Neural cell (in vitro differentiated cells): ENCODE data around the gene RYR1. TPM values are rescaled to one million over a fixed set of nuclear protein-coding genes. Genes with fewer than 3 reads are reported as not detected.

Experiments used
- H2AFZ ChIP-seq: fragments of 200-600, 300-800 bp; sonication (generic), shearing (Covaris generic); 2 replicates; pipeline ENCODE4 v1.6.0; 2014; ENCODE audit warnings: low read depth, mild to moderate bottlenecking, antibody characterized with exemption, low read length, moderate library complexity
- H3F3A ChIP-seq: fragments of 200-600 bp; shearing (Covaris generic); 2 replicates; pipeline ENCODE4 v1.6.1; 2016; ENCODE audit warnings: mild to moderate bottlenecking, moderate library complexity, mixed read lengths, antibody characterized with exemption, low read length; ENCODE audit not compliant: insufficient read depth, poor library complexity, severe bottlenecking
- H3K27ac ChIP-seq: fragments of 200-600, 300-800 bp; sonication (generic), shearing (Covaris generic); 2 replicates; pipeline ENCODE4 v1.5.1; 2014; ENCODE audit warnings: mild to moderate bottlenecking, low read length, moderate library complexity
- H3K27me3 ChIP-seq: fragments of 300-800, 200-600 bp; sonication (generic), shearing (Covaris generic); 2 replicates; pipeline ENCODE4 v1.6.0; 2014; ENCODE audit warnings: mild to moderate bottlenecking, low read depth, low read length, moderate library complexity; ENCODE audit not compliant: insufficient read depth
- H3K36me3 ChIP-seq: fragments of 300-800, 200-600 bp; sonication (generic), shearing (Covaris generic); 2 replicates; pipeline ENCODE4 v1.5.1; 2014; ENCODE audit warnings: mild to moderate bottlenecking, antibody characterized with exemption, low read length, moderate library complexity; ENCODE audit not compliant: insufficient read depth
- H3K4me2 ChIP-seq: fragments of 300-800, 200-600 bp; sonication (generic), shearing (Covaris generic); 2 replicates; pipeline ENCODE4 v1.6.0; 2014; ENCODE audit warnings: mild to moderate bottlenecking, low read length
- H3K4me3 ChIP-seq: fragments of 300-800, 200-600 bp; sonication (generic), shearing (Covaris generic); 2 replicates; pipeline ENCODE4 v1.5.1; 2014; ENCODE audit warnings: mild to moderate bottlenecking, low read length, moderate library complexity
- H3K79me2 ChIP-seq: fragments of 200-600 bp; shearing (Covaris generic); replicated peaks from 2 replicates; pipeline ENCODE4 v1.6.0; 2014; ENCODE audit warnings: mild to moderate bottlenecking, low read length, moderate library complexity; ENCODE audit not compliant: insufficient read depth
- H3K9ac ChIP-seq: fragments of 300-800, 200-600 bp; sonication (generic), shearing (Covaris generic); 2 replicates; pipeline ENCODE4 v1.6.1; 2016; ENCODE audit warnings: mild to moderate bottlenecking, low read length, mixed read lengths
- H3K9me2 ChIP-seq: fragments of 200-600 bp; shearing (Covaris generic); 2 replicates; pipeline ENCODE4 v1.6.1; 2016; ENCODE audit warnings: mild to moderate bottlenecking, low read length, mixed read lengths; ENCODE audit not compliant: insufficient read depth
- H3K9me3 ChIP-seq: fragments of 200-600, 300-800 bp; sonication (generic), shearing (Covaris generic); 2 replicates; pipeline ENCODE4 v1.6.1; 2016; ENCODE audit warnings: mild to moderate bottlenecking, mixed run types, low read length, moderate library complexity, mixed read lengths
- H4K20me1 ChIP-seq: fragments of 200-600 bp; shearing (Covaris generic); 2 replicates; pipeline ENCODE4 v1.6.1; 2016; ENCODE audit warnings: mild to moderate bottlenecking, mixed run types; ENCODE audit not compliant: insufficient read depth
- EP300 ChIP-seq: fragments of 450-650 bp; conservative IDR thresholded peaks from 2 replicates; pipeline ENCODE4 v1.6.1; 2014; ENCODE audit warnings: antibody characterized with exemption, mild to moderate bottlenecking, moderate library complexity; ENCODE audit not compliant: poor library complexity, severe bottlenecking
- EZH2 ChIP-seq: fragments of 200-600, 300-800 bp; shearing (Covaris generic), sonication (generic); IDR thresholded peaks from 2 replicates; pipeline ENCODE4 v1.6.1; 2014; ENCODE audit warnings: antibody characterized with exemption, low read length, borderline replicate concordance, mild to moderate bottlenecking; ENCODE audit not compliant: insufficient read depth, poor library complexity, severe bottlenecking
- MXI1 ChIP-seq: fragments of 450-650 bp; conservative IDR thresholded peaks from 2 replicates; pipeline ENCODE4 v1.6.1; 2014; ENCODE audit warnings: antibody characterized with exemption, mild to moderate bottlenecking; ENCODE audit not compliant: poor library complexity, severe bottlenecking
- POLR2AphosphoS5 ChIP-seq: IDR thresholded peaks from 2 replicates; pipeline ENCODE4 v1.6.1; 2012
- RAD21 ChIP-seq: fragments of 450-650 bp; conservative IDR thresholded peaks from 2 replicates; pipeline ENCODE4 v1.6.1; 2014; ENCODE audit warnings: antibody characterized with exemption, mild to moderate bottlenecking, moderate library complexity
- SMC3 ChIP-seq: fragments of 450-650 bp; conservative IDR thresholded peaks from 2 replicates; pipeline ENCODE4 v1.6.1; 2014; ENCODE audit warnings: antibody characterized with exemption, mild to moderate bottlenecking, moderate library complexity; ENCODE audit not compliant: poor library complexity
- TAF1 ChIP-seq: IDR thresholded peaks from 2 replicates; pipeline ENCODE4 v1.6.1; 2012; ENCODE audit warnings: low read depth
- polyA plus RNA-seq: library from polyadenylated mRNA; depleted of rRNA; stranded (reverse); fragments of >200 nt; gene quantifications from 2 replicates; pipeline ENCODE4 v1.2.3, GENCODE V29; 2014
- TF ChIP-seq, protein P1 (sequence below): IDR thresholded peaks from 2 replicates; pipeline ENCODE4 v1.6.1; 2012; ENCODE audit warnings: borderline replicate concordance
- TF ChIP-seq, protein P2 (sequence below): fragments of 450-650 bp; IDR thresholded peaks from 2 replicates; pipeline ENCODE4 v1.5.1; 2014; ENCODE audit warnings: antibody characterized with exemption, mild to moderate bottlenecking, moderate library complexity; ENCODE audit not compliant: poor library complexity, severe bottlenecking

The RYR1 gene
- polyA plus RNA-seq, 1 donor from 2014 or later: 0.69 TPM

DNA sequence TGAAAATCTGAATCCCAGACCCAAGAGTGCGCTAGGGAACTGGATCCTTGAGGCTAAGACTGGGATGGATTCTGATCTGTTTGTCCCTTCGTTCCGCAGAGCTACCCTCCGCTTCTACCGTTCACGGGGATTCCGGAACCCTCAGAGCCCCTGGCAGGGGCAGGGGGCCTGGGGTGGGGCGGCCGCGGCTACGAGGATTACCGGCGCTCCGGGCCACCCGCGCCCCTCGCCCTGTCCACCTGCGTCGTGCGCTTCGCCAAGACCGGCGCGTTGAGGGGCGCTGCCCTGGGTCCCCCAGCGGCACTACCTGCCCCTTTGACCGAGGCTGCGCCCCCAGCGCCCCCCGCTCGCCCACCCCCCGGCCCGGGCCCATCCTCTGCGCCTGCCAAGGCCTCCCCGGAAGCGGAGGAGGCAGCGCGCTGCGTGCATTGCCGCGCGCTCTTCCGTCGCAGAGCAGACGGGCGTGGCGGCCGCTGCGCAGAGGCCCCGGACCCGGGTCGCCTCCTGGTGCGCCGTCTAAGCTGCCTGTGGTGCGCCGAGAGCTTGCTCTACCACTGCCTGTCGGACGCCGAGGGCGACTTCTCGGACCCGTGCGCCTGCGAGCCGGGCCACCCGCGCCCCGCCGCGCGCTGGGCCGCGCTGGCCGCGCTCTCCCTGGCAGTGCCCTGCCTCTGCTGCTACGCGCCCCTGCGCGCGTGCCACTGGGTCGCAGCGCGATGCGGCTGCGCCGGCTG lies 37.9 kb upstream of the RYR1 start:
- Histone ChIP-seq H2AFZ (no peak overlapping the region), H3K4me3 (no peak overlapping the region), H4K20me1 (no peaks in the 10 kb centered on the region), H3K36me3 (peaks cover 6% of the 10 kb centered on the region), H3K9me3 (no peaks in the 10 kb centered on the region), H3K27ac (no peak overlapping the region), H3K9me2 (no peaks in the 10 kb centered on the region), H3F3A (no peaks in the 10 kb centered on the region), H3K4me2 (no peak overlapping the region), H3K27me3 (no peaks in the 10 kb centered on the region), H3K9ac (no peak overlapping the region), H3K79me2 (no peaks in the 10 kb centered on the region)
- TF ChIP-seq EP300 (no peak), POLR2AphosphoS5 (no peak), SMC3 (no peak), MXI1 (no peak), RAD21 (no peak)

DNA sequence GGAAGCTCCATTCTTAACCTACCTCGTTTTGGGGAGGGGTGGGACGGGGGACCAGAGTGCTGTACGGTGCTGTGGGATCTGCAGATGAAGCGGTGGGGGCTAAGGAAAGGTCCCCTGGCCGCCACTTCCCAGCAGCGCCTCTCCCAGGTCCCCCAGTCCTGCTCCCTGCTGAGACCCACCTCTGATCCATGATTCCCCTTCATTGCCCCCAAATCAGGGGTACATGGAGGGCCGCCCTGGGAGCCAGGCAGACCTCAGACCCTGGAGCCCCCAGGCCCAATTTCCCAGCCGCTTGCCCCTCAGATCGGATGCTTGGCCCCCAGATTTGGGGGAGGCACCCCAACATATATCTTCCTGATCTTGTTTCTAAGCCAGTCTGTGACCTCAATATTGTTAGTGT lies 34.4 kb upstream of the RYR1 start:
- Histone ChIP-seq H3K36me3 (no peaks in the 10 kb centered on the region), H4K20me1 (no peaks in the 10 kb centered on the region), H3K9ac (no peak overlapping the region), H3K9me2 (no peaks in the 10 kb centered on the region), H3K27ac (no peak overlapping the region), H3F3A (peaks cover 3% of the 10 kb centered on the region), H3K4me2 (no peak overlapping the region), H3K27me3 (no peaks in the 10 kb centered on the region), H3K79me2 (no peaks in the 10 kb centered on the region), H2AFZ (no peak overlapping the region), H3K4me3 (no peak overlapping the region), H3K9me3 (no peaks in the 10 kb centered on the region)
- TF ChIP-seq TAF1: no peak
- TF ChIP-seq, protein P1, sequence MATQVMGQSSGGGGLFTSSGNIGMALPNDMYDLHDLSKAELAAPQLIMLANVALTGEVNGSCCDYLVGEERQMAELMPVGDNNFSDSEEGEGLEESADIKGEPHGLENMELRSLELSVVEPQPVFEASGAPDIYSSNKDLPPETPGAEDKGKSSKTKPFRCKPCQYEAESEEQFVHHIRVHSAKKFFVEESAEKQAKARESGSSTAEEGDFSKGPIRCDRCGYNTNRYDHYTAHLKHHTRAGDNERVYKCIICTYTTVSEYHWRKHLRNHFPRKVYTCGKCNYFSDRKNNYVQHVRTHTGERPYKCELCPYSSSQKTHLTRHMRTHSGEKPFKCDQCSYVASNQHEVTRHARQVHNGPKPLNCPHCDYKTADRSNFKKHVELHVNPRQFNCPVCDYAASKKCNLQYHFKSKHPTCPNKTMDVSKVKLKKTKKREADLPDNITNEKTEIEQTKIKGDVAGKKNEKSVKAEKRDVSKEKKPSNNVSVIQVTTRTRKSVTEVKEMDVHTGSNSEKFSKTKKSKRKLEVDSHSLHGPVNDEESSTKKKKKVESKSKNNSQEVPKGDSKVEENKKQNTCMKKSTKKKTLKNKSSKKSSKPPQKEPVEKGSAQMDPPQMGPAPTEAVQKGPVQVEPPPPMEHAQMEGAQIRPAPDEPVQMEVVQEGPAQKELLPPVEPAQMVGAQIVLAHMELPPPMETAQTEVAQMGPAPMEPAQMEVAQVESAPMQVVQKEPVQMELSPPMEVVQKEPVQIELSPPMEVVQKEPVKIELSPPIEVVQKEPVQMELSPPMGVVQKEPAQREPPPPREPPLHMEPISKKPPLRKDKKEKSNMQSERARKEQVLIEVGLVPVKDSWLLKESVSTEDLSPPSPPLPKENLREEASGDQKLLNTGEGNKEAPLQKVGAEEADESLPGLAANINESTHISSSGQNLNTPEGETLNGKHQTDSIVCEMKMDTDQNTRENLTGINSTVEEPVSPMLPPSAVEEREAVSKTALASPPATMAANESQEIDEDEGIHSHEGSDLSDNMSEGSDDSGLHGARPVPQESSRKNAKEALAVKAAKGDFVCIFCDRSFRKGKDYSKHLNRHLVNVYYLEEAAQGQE: no peak
- no peak for TF ChIP-seq MXI1
- TF ChIP-seq RAD21: no peak
- TF ChIP-seq SMC3: no peak
- TF ChIP-seq EP300: no peak
- no peak for TF ChIP-seq POLR2AphosphoS5
- no peak for TF ChIP-seq EZH2
- TF ChIP-seq, protein P2, sequence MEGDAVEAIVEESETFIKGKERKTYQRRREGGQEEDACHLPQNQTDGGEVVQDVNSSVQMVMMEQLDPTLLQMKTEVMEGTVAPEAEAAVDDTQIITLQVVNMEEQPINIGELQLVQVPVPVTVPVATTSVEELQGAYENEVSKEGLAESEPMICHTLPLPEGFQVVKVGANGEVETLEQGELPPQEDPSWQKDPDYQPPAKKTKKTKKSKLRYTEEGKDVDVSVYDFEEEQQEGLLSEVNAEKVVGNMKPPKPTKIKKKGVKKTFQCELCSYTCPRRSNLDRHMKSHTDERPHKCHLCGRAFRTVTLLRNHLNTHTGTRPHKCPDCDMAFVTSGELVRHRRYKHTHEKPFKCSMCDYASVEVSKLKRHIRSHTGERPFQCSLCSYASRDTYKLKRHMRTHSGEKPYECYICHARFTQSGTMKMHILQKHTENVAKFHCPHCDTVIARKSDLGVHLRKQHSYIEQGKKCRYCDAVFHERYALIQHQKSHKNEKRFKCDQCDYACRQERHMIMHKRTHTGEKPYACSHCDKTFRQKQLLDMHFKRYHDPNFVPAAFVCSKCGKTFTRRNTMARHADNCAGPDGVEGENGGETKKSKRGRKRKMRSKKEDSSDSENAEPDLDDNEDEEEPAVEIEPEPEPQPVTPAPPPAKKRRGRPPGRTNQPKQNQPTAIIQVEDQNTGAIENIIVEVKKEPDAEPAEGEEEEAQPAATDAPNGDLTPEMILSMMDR: no peak
